Liver (tissue), 9 donors: ENCODE data around the gene STXBP4. TPM values are rescaled to one million over a fixed set of nuclear protein-coding genes. Genes with fewer than 3 reads are reported as not detected.

Experiments
- DNase-seq: peaks from one replicate; pipeline ENCODE4 v3.0.0-alpha.2; 2017; ENCODE audit warnings: low spot score
- H3K27ac ChIP-seq, 2 donors: one replicate each; pipeline ENCODE4 v1.7.0; 2013; ENCODE audit warnings: inconsistent platforms in 2 of 2, low read length in 2 of 2, control low read depth in 1 of 2, low read depth in 1 of 2, mild to moderate bottlenecking in 1 of 2
- H3K27me3 ChIP-seq, 4 donors: one replicate each; pipeline versions ENCODE4 v1.6.1 to v1.7.0; 2013; ENCODE audit warnings: low read length in 3 of 4, inconsistent platforms in 1 of 4, mild to moderate bottlenecking in 1 of 4, moderate library complexity in 1 of 4; ENCODE audit not compliant: control insufficient read depth in 4 of 4, insufficient read depth in 4 of 4
- H3K36me3 ChIP-seq, 4 donors: one replicate each; pipeline versions ENCODE4 v1.6.1 to v1.7.0; 2013; ENCODE audit warnings: low read length in 3 of 4, mild to moderate bottlenecking in 3 of 4, low read depth in 1 of 4, moderate library complexity in 1 of 4; ENCODE audit not compliant: control insufficient read depth in 4 of 4, insufficient read depth in 3 of 4
- H3K4me1 ChIP-seq, 4 donors: one replicate each; pipeline versions ENCODE4 v1.6.1 to v1.7.0; 2013; ENCODE audit warnings: low read length in 3 of 4, mild to moderate bottlenecking in 3 of 4, moderate library complexity in 1 of 4; ENCODE audit not compliant: control insufficient read depth in 4 of 4, insufficient read depth in 4 of 4
- H3K4me3 ChIP-seq, 3 donors: one replicate each; pipeline versions ENCODE4 v1.6.1 to v1.7.0; 2013; ENCODE audit warnings: low read length in 3 of 3, control low read depth in 1 of 3, low read depth in 1 of 3, mild to moderate bottlenecking in 1 of 3
- H3K9ac ChIP-seq, 2 donors: one replicate each; pipeline ENCODE4 v1.7.0; 2013; ENCODE audit warnings: low read length in 2 of 2, mild to moderate bottlenecking in 2 of 2, moderate library complexity in 2 of 2, control low read depth in 1 of 2, low read depth in 1 of 2
- H3K9me3 ChIP-seq, 4 donors: one replicate each; pipeline versions ENCODE4 v1.6.1 to v1.7.0; 2013; ENCODE audit warnings: low read length in 3 of 4; ENCODE audit not compliant: control insufficient read depth in 4 of 4
- ATF3 ChIP-seq: IDR thresholded peaks from 2 replicates; pipeline ENCODE4 v1.6.1; 2016; ENCODE audit warnings: antibody characterized with exemption
- CTCF ChIP-seq: fragments of 150-350 bp; IDR thresholded peaks from 2 replicates; pipeline ENCODE4 v1.5.1; 2017; ENCODE audit warnings: improper control_type of control experiment, low read depth, low read length; ENCODE audit not compliant: missing input control
- EGR1 ChIP-seq, 2 donors: IDR thresholded peaks; 2 replicates each; pipeline ENCODE4 v1.6.1; 2016 to 2018; ENCODE audit warnings: antibody characterized with exemption in 2 of 2, low read depth in 2 of 2
- FOXA1 ChIP-seq: IDR thresholded peaks from 2 replicates; pipeline ENCODE4 v1.6.1; 2016; ENCODE audit warnings: antibody characterized with exemption
- FOXA2 ChIP-seq: IDR thresholded peaks from 2 replicates; pipeline ENCODE4 v1.6.1; 2016; ENCODE audit warnings: antibody characterized with exemption
- HNF4A ChIP-seq, 2 donors: conservative IDR thresholded peaks; 2 replicates each; pipeline ENCODE4 v1.6.1; 2016; ENCODE audit warnings: antibody characterized with exemption in 2 of 2, mild to moderate bottlenecking in 2 of 2
- HNF4G ChIP-seq: IDR thresholded peaks from 2 replicates; pipeline ENCODE4 v1.6.1; 2016; ENCODE audit warnings: antibody characterized with exemption
- MAX ChIP-seq: IDR thresholded peaks from 2 replicates; pipeline ENCODE4 v1.6.1; 2016; ENCODE audit warnings: antibody characterized with exemption
- RAD21 ChIP-seq, 2 donors: IDR thresholded peaks; 2 replicates each; pipeline ENCODE4 v1.6.1; 2016; ENCODE audit warnings: antibody characterized with exemption in 2 of 2, mild to moderate bottlenecking in 2 of 2
- REST ChIP-seq: IDR thresholded peaks from 2 replicates; pipeline ENCODE4 v1.6.1; 2016; ENCODE audit warnings: antibody characterized with exemption, mild to moderate bottlenecking
- RXRA ChIP-seq, 2 donors: IDR thresholded peaks; 2 replicates each; pipeline ENCODE4 v1.6.1; 2017 to 2018; ENCODE audit warnings: antibody characterized with exemption in 2 of 2, mild to moderate bottlenecking in 1 of 2
- YY1 ChIP-seq: IDR thresholded peaks from 2 replicates; pipeline ENCODE4 v1.6.1; 2016; ENCODE audit warnings: antibody characterized with exemption, mild to moderate bottlenecking
- WGBS: extraction: QIAGEN DNeasy Blood & Tissue Kit; methylation state at CpG from one replicate; pipeline ENCODE4 v1.1.7; 2013; 5-methylcytosine and 5-hydroxymethylcytosine counted together
- polyA plus RNA-seq, 2 donors: library from polyadenylated mRNA; stranded (reverse) in 1 of 2; unstranded in 1 of 2; fragments of 200-250 nt in 1 of 2; fragments of >200 nt in 1 of 2; fragmentation: Nextera tagmentation in 1 of 2; extraction: Ambion mirVana in 1 of 2; gene quantifications; one replicate each; pipeline versions ENCODE4 v1.2.1 to v1.2.3, GENCODE V29; 2013 to 2015
- total RNA-seq, 2 donors: library from RNA; depleted of rRNA; stranded (reverse); fragments of >200 nt; gene quantifications; one replicate each; pipeline ENCODE4 v1.2.3, GENCODE V29; 2014
- donor health status: healthy.
- donor health status: healthy.
- donor health status: healthy.
- donor health status: healthy.
- donor health status: healthy.

Gene STXBP4
- total and polyA plus RNA-seq, 4 donors = 1.5 to 12.6 (median 3.5) TPM

GRCh38 chr17:55124730-55125360 is 156.3 kb downstream of the STXBP4 start:
- H3K27me3 ChIP-seq = no peaks in the 10 kb centered on the region
- no peak for DNase-seq
- no peaks in the 10 kb centered on the region for H3K9me3 ChIP-seq
- H3K36me3 ChIP-seq = no peaks in the 10 kb centered on the region
- no peak for TF ChIP-seq ATF3
- no peak for TF ChIP-seq EGR1 (IDR thresholded peaks at IDR 0.05; ENCODE audit: low read depth in 2 of 2)
- no peak for TF ChIP-seq RXRA (IDR thresholded peaks at IDR 0.05)
- TF ChIP-seq FOXA2 = no peak
- TF ChIP-seq FOXA1 = no peak
- no peak for TF ChIP-seq YY1
- H3K4me3 ChIP-seq = no peak overlapping the region
- H3K4me1 ChIP-seq = no peaks in the 10 kb centered on the region
- 93% methylated on average over 3 of the region's 3 CpGs for WGBS
- no peak overlapping the region for H3K27ac ChIP-seq
- no peak overlapping the region for H3K9ac ChIP-seq

- 47% methylated on average over 2 of the region's 2 CpGs for WGBS
- H3K27me3 ChIP-seq = no peaks in the 10 kb centered on the region
Observed at GRCh38 chr17:55133583-55133982, 165.0 kb downstream of the STXBP4 start.

More at GRCh38 chr17:55133583-55133982, 165.0 kb downstream of the STXBP4 start:
- no peak overlapping the region for H3K4me3 ChIP-seq
- H3K9ac ChIP-seq = no peak overlapping the region
- no peaks in the 10 kb centered on the region for H3K9me3 ChIP-seq
- no peak overlapping the region for H3K27ac ChIP-seq
- no peaks in the 10 kb centered on the region for H3K36me3 ChIP-seq
- DNase-seq = no peak
- TF ChIP-seq FOXA1 = no peak
- no peak for TF ChIP-seq CTCF
- no peak for TF ChIP-seq FOXA2
- TF ChIP-seq HNF4G = no peak
- no peak for TF ChIP-seq HNF4A (conservative IDR thresholded peaks at IDR 0.05)
- no peak for TF ChIP-seq RXRA (IDR thresholded peaks at IDR 0.05)
- TF ChIP-seq RAD21 (IDR thresholded peaks at IDR 0.05) = no peak
- TF ChIP-seq MAX = no peak
- TF ChIP-seq YY1 = no peak
- TF ChIP-seq REST = no peak
- no peaks in the 10 kb centered on the region for H3K4me1 ChIP-seq
